Caco-2 (cell line): ENCODE data around the gene NUMB. TPM values are rescaled to one million over a fixed set of nuclear protein-coding genes. Genes with fewer than 3 reads are reported as not detected.

Experiments used
- BruUV-seq: library from RNA; stranded (reverse); fragments of 400-500 nt; replicated peaks from 2 replicates; lab custom pipeline; 2021; lab: Mats Ljungman, UMichigan
- CTCF ChIA-PET: fragments of 300-600 bp; sonication (Branson Sonifier 250); formaldehyde crosslinking; loops from one replicate; lab custom pipeline; 2022; ENCODE audit warnings: antibody characterized with exemption; lab: Charles Lee
- POLR2A ChIA-PET: fragments of 300-600 bp; sonication (Branson Sonifier 250); formaldehyde crosslinking; loops from one replicate; lab custom pipeline; 2022; ENCODE audit warnings: antibody characterized with exemption; lab: Charles Lee
- DNase-seq, 2 experiments: peaks; one replicate each; pipeline versions ENCODE4 v3.0.0 to v3.0.0-alpha.2; 2020 to 2022
- H3K27me3 ChIP-seq: replicated peaks from 2 replicates; pipeline ENCODE4 v1.6.0; 2011; ENCODE audit warnings: low read length; ENCODE audit not compliant: control insufficient read depth, insufficient read depth
- H3K36me3 ChIP-seq: 2 replicates; pipeline ENCODE4 v1.5.1; 2011; ENCODE audit warnings: low read length; ENCODE audit not compliant: control insufficient read depth, insufficient read depth
- H3K4me1 ChIP-seq: fragments of 250-450 bp; sonication (Bioruptor Pico); 2 replicates; pipeline ENCODE4 v1.5.1; 2020; ENCODE audit warnings: mild to moderate bottlenecking
- H3K4me3 ChIP-seq: 2 replicates; pipeline ENCODE4 v1.5.1; 2011; ENCODE audit warnings: low read depth, mild to moderate bottlenecking, control low read depth, low read length
- H3K9me3 ChIP-seq: fragments of 250-450 bp; sonication (Bioruptor Pico); 2 replicates; pipeline ENCODE4 v1.5.1; 2020; ENCODE audit warnings: mild to moderate bottlenecking, moderate library complexity
- H3K27ac Mint-ChIP-seq: one replicate; pipeline ENCODE4 v1.8.0; 2022; ENCODE audit warnings: mixed read lengths; ENCODE audit not compliant: unreplicated experiment
- H3K27me3 Mint-ChIP-seq: one replicate; pipeline ENCODE4 v1.8.0; 2022; ENCODE audit warnings: mixed read lengths; ENCODE audit not compliant: insufficient read depth, unreplicated experiment
- H3K36me3 Mint-ChIP-seq: one replicate; pipeline ENCODE4 v1.8.0; 2022; ENCODE audit warnings: mild to moderate bottlenecking, mixed read lengths; ENCODE audit not compliant: insufficient read depth, unreplicated experiment
- H3K4me1 Mint-ChIP-seq: one replicate; pipeline ENCODE4 v1.8.0; 2022; ENCODE audit warnings: low read depth, mixed read lengths; ENCODE audit not compliant: unreplicated experiment
- H3K4me3 Mint-ChIP-seq: one replicate; pipeline ENCODE4 v1.8.0; 2022; ENCODE audit warnings: mild to moderate bottlenecking, moderate library complexity, mixed read lengths; ENCODE audit not compliant: unreplicated experiment
- H3K9me3 Mint-ChIP-seq: one replicate; pipeline ENCODE4 v1.8.0; 2022; ENCODE audit warnings: mixed read lengths; ENCODE audit not compliant: unreplicated experiment
- intact Hi-C: fragments of 100-400 bp; cut with micrococcal nuclease; formaldehyde crosslinking; loops from one replicate; pipeline ENCODE4 v1.10.0; 2022; ENCODE audit not compliant: unreplicated experiment
- total RNA-seq: library from RNA; stranded (reverse); gene quantifications from 2 replicates; pipeline ENCODE4 v1.2.3, GENCODE V29; 2022
- TF ChIP-seq, protein P1 (sequence below), 2 experiments: fragments of 200-600 bp in 1 of 2; IDR thresholded peaks; 1 replicate in 1 of 2; 2 replicates in 1 of 2; pipeline versions ENCODE4 v1.5.1 to v1.8.0; 2011 to 2022; ENCODE audit warnings: antibody characterized with exemption in 1 of 2, control low read depth in 1 of 2, inconsistent platforms in 1 of 2, low read depth in 1 of 2, low read length in 1 of 2, mild to moderate bottlenecking in 1 of 2, moderate library complexity in 1 of 2; ENCODE audit not compliant: insufficient read depth in 1 of 2, severe bottlenecking in 1 of 2, unreplicated experiment in 1 of 2

Gene NUMB
- total RNA-seq, 1 experiment from 2014 or later: 67.6 TPM

DNA sequence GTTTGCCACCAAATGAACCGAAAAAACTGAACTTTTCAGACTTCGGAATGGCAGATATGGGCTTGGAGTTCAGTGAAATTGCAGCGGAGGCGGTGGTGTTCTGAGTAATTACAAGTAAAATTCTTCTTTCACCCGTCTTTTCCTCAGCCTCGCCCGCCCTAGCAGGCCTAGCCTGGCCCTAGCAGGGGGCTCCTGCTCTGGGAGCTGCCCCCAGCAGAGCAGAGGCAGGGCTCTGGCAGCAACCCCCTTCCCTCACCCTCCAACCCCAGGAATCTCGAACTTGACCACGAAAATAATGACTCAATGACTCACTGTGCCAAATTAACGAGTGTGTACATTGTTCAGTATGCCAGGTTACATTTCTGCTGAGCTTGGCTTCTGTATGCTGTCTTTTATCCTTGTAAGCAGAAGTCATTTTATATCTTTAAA lies 219.9 kb downstream of the NUMB start:
- Histone ChIP-seq H3K36me3 (no peaks in the 10 kb centered on the region), H3K9me3 (no peaks in the 10 kb centered on the region), H3K4me3 (peak overlapping the region; percentile 40), H3K4me1 (peaks cover 33% of the 10 kb centered on the region), H3K27me3 (no peaks in the 10 kb centered on the region)
- no peaks in the 10 kb centered on the region for H3K27me3 Mint-ChIP-seq
- no peaks in the 10 kb centered on the region for H3K36me3 Mint-ChIP-seq
- ChIA-PET POLR2A (interaction anchor here (0.5 kb wide), 1 partner anchor 102 kb away, joined by 8 read pairs; the partner anchor contains the start of gene PSEN1), CTCF (interaction anchor here (0.6 to 0.7 kb wide), 2 partner anchors 26 to 252 kb away, joined by 3 to 6 read pairs; no protein-coding TSS in a partner anchor)
- no peak overlapping the region for H3K27ac Mint-ChIP-seq
- intact Hi-C loops: loop anchor here (5.0 kb wide), 1 partner anchor 44 kb away; no protein-coding TSS in a partner anchor
- TF ChIP-seq, protein P1, sequence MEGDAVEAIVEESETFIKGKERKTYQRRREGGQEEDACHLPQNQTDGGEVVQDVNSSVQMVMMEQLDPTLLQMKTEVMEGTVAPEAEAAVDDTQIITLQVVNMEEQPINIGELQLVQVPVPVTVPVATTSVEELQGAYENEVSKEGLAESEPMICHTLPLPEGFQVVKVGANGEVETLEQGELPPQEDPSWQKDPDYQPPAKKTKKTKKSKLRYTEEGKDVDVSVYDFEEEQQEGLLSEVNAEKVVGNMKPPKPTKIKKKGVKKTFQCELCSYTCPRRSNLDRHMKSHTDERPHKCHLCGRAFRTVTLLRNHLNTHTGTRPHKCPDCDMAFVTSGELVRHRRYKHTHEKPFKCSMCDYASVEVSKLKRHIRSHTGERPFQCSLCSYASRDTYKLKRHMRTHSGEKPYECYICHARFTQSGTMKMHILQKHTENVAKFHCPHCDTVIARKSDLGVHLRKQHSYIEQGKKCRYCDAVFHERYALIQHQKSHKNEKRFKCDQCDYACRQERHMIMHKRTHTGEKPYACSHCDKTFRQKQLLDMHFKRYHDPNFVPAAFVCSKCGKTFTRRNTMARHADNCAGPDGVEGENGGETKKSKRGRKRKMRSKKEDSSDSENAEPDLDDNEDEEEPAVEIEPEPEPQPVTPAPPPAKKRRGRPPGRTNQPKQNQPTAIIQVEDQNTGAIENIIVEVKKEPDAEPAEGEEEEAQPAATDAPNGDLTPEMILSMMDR (IDR thresholded peaks at IDR 0.05; ENCODE audit: insufficient read depth in 1 of 2, low read depth in 1 of 2, low read length in 1 of 2, severe bottlenecking in 1 of 2, unreplicated experiment in 1 of 2): no peak
- H3K4me1 Mint-ChIP-seq: peaks cover 15% of the 10 kb centered on the region
- DNase-seq: no peak
- H3K9me3 Mint-ChIP-seq: no peaks in the 10 kb centered on the region
- BruUV-seq: no TSS peak
- H3K4me3 Mint-ChIP-seq: peak overlapping the region; percentile 62

DNA sequence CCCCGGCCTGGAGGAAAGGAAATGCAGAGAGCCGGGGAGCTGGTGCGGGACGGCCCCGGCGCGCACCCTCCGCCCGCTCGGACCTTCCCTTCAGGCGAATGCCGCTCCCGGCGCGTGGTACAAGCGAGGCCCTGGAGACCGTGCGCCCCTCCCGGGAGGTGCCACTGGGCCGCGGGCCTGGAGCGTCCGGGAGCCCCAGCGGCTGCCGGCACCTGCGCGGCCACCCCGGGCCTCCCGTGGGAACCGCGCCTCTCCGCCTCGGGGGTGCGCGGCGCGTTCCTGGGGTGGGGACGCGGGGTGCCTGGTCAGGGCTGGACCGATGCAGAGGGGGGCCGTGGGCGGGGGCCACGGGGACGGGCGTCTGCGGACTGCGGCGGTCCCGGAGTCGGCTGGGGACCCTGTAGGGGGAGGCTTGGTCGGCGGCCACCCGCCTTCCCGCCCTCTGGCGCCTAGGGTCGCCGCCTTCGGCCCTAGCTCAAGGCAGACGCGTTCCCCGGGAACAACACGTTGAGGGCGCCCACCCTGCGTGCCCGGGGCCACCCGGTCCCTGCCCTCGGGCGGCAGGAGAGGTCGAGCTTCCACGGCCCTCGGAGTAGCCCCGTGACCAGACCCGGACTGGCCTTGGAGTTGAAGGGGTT lies 220.4 kb downstream of the NUMB start:
- Histone ChIP-seq H3K36me3 (no peaks in the 10 kb centered on the region), H3K4me1 (peaks cover 33% of the 10 kb centered on the region), H3K9me3 (no peaks in the 10 kb centered on the region), H3K4me3 (peak overlapping the region; percentile 40), H3K27me3 (no peaks in the 10 kb centered on the region)
- intact Hi-C loops: loop anchor here (5.0 kb wide), 1 partner anchor 44 kb away; no protein-coding TSS in a partner anchor
- Mint-ChIP-seq H3K4me3 (peak overlapping the region; percentile 62), H3K27me3 (no peaks in the 10 kb centered on the region), H3K9me3 (no peaks in the 10 kb centered on the region), H3K36me3 (no peaks in the 10 kb centered on the region), H3K4me1 (peaks cover 15% of the 10 kb centered on the region), H3K27ac (no peak overlapping the region)
- ChIA-PET CTCF (interaction anchor here (0.7 kb wide), 1 partner anchor 253 kb away, joined by 3 read pairs; no protein-coding TSS in a partner anchor), POLR2A (no interaction called here)
- BruUV-seq: no TSS peak
- peak in 1 of 2 experiments; percentile 42 for DNase-seq
- TF ChIP-seq, protein P1 (IDR thresholded peaks at IDR 0.05; ENCODE audit: insufficient read depth in 1 of 2, low read depth in 1 of 2, low read length in 1 of 2, severe bottlenecking in 1 of 2, unreplicated experiment in 1 of 2): no peak

DNA sequence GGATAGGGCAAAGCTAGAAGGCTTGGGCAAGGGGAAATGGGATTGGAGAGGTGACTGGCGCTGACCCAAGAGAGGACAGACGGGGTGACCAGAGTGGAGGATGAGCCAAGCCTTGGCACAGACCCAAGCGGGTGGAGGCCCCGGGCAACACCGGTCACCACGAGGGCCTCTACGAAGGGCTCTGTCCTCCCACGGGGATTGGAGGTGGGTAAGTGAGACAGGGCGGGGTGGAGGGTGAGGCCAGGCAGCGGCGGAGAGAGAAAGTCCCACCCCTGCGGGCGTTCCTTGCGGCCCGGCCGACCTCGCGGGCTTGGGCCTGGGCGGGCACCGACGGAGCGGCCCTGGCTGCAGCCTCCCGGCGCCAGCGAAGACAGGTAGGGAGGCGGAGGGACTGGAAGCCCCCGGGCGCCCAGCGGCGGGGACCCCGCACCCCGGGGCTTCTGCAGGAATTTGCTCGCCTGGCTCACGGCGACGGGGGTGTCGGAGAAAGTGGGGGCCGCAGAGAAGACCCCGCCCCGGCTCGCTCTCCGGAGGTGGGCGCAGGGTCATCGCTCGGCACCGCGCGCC lies 221.0 kb downstream of the NUMB start, which contains the start of gene PAPLN:
PAPLN (plus strand) TSS at position 288 of the 567 bp plus-strand sequence. CDS start 2,273 bp downstream, outside the sequence.
- BruUV-seq: no TSS peak
- peak within 1 kb of the TSS; percentile 62 for H3K4me3 Mint-ChIP-seq
- no peaks in the 10 kb centered on the region for H3K9me3 ChIP-seq
- TF ChIP-seq, protein P1 (IDR thresholded peaks at IDR 0.05; ENCODE audit: insufficient read depth in 1 of 2, low read depth in 1 of 2, low read length in 1 of 2, severe bottlenecking in 1 of 2, unreplicated experiment in 1 of 2): no peak
- intact Hi-C loops: loop anchor here (5.0 kb wide), 1 partner anchor 45 kb away; no protein-coding TSS in a partner anchor
- no peaks in the 10 kb centered on the region for H3K36me3 ChIP-seq
- no peaks in the 10 kb centered on the region for H3K36me3 Mint-ChIP-seq
- H3K27ac Mint-ChIP-seq: peak within 1 kb of the TSS; percentile 88
- peak within 1 kb of the TSS; percentile 40 for H3K4me3 ChIP-seq
- peaks cover 15% of the 10 kb centered on the region for H3K4me1 Mint-ChIP-seq
- H3K27me3 ChIP-seq: no peaks in the 10 kb centered on the region
- CTCF ChIA-PET: no interaction called here
- no peaks in the 10 kb centered on the region for H3K9me3 Mint-ChIP-seq
- H3K27me3 Mint-ChIP-seq: no peaks in the 10 kb centered on the region
- H3K4me1 ChIP-seq: peaks cover 33% of the 10 kb centered on the region
- POLR2A ChIA-PET: no interaction called here
- no peak for DNase-seq
